AG04449 (cell line): ENCODE results near the gene TRDN.

ENCODE experiments used
- CTCF ChIA-PET: fragments of 350-600 bp; formaldehyde crosslinking; extraction: SDS; loops from one replicate; lab custom pipeline; 2021; ENCODE audit warnings: antibody characterized with exemption; lab: Yijun Ruan, JAX
- POLR2A ChIA-PET: fragments of 400-600, 350-600 bp; formaldehyde crosslinking; extraction: SDS; loops from one replicate; lab custom pipeline; 2020; ENCODE audit warnings: antibody characterized with exemption, inconsistent platforms; lab: Yijun Ruan, JAX
- DNase-seq: peaks from one replicate; pipeline ENCODE4 v3.0.0-alpha.2; 2010; ENCODE audit warnings: low read depth, low spot score
- H3K4me3 ChIP-seq: 2 replicates; pipeline ENCODE4 v1.5.1; 2011; ENCODE audit warnings: low read depth, mild to moderate bottlenecking, control low read depth, low read length
- TF ChIP-seq, protein P1 (sequence below): IDR thresholded peaks from one replicate; pipeline ENCODE4 v1.5.1; 2011; ENCODE audit warnings: mild to moderate bottlenecking, moderate library complexity, low read length, control low read depth, inconsistent platforms; ENCODE audit not compliant: insufficient read depth; ENCODE audit errors: missing control alignments

TRDN gene

GRCh38 chr6:123636282-123636681 is 468 bp downstream of the TRDN start:
- TF ChIP-seq, protein P1, sequence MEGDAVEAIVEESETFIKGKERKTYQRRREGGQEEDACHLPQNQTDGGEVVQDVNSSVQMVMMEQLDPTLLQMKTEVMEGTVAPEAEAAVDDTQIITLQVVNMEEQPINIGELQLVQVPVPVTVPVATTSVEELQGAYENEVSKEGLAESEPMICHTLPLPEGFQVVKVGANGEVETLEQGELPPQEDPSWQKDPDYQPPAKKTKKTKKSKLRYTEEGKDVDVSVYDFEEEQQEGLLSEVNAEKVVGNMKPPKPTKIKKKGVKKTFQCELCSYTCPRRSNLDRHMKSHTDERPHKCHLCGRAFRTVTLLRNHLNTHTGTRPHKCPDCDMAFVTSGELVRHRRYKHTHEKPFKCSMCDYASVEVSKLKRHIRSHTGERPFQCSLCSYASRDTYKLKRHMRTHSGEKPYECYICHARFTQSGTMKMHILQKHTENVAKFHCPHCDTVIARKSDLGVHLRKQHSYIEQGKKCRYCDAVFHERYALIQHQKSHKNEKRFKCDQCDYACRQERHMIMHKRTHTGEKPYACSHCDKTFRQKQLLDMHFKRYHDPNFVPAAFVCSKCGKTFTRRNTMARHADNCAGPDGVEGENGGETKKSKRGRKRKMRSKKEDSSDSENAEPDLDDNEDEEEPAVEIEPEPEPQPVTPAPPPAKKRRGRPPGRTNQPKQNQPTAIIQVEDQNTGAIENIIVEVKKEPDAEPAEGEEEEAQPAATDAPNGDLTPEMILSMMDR = no peak
- ChIA-PET CTCF (no interaction called here), POLR2A (no interaction called here)

GRCh38 chr6:123635567-123635966 is 1.2 kb downstream of the TRDN start:
- ChIA-PET POLR2A (no interaction called here), CTCF (no interaction called here)
- TF ChIP-seq, protein P1 = no peak
- no peak for DNase-seq
- no peak overlapping the region for H3K4me3 ChIP-seq

More at GRCh38 chr6:123636282-123636681, 468 bp downstream of the TRDN start:
- H3K4me3 ChIP-seq = no peak overlapping the region
- no peak for DNase-seq

DNA sequence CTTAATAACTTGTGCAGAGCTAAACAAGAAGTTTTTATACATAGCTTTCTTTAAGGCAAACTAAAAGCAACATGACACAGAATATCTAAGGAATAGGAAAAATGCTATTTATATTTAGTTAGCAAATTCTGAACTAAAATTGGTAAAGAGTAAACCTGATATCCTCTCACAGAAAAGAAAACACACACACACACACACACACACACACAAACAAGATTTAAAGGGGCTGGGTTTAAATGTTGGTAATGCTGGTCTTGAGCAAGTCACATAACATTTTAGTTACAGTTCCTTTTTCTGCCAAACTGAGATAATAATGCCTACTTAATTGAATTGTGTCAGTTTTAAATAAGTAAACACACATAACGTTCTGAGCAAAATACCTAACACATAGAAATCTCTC is 1.6 kb downstream of the TRDN start:
- TF ChIP-seq, protein P1 = no peak
- CTCF ChIA-PET = no interaction called here
- POLR2A ChIA-PET = no interaction called here
- H3K4me3 ChIP-seq = no peak overlapping the region
- DNase-seq = no peak

- no peak for DNase-seq
- ChIA-PET POLR2A (no interaction called here), CTCF (no interaction called here)
- no peak overlapping the region for H3K4me3 ChIP-seq
- TF ChIP-seq, protein P1 = no peak
Measured at GRCh38 chr6:123632641-123633040, 4.1 kb downstream of the TRDN start.

DNA sequence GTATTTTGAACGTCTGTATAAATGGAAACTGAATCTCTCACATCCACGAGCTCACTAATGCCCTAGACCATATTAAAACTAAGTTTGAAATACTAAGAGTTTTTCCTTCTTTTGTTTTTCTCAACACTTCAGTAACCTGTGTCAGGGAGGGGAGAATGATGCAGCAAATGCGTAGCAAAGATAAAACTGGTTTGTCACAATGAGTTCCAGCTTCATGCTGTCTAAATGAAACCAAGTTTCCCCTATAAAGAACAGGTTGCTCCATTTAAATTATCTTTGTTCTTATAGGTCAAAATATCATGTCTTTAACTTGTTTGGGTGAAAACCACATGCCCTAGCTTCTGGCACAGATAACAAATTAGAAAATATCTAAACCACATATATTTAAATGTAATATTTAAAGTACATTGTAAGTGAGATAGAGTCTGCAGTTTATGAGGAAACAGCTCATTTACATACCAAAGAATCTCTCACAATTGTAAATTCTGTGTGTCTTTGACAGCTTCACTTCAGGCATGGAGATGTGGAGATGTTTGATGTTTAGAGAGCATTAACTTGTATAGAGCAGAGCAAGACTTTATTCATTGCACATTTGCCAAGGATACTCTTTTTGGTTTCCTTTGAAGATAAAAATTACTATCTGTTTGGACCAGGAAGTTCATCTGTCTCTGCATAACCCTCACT is 7.3 kb downstream of the TRDN start:
- no peak for DNase-seq
- POLR2A ChIA-PET = no interaction called here
- TF ChIP-seq, protein P1 = no peak
- CTCF ChIA-PET = no interaction called here
- no peak overlapping the region for H3K4me3 ChIP-seq

DNA sequence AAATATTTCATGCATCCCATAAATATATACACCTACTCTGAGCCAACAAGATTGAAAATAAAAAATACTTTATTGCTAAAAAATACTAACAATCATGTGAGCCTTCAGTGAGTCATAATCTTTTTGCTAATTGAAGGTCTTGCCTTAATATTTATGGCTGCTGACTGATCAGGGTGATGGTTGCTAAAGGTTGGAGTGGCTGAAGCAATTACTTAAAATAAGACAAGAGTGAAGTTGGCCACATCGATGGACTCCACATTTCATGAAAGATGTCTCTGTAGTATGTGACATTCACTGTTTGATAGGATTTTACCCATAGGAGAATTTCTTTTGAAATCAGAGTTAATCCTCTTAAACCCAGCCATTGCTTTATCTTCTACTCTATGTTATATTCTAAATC is 11.1 kb downstream of the TRDN start:
- DNase-seq = no peak
- ChIA-PET CTCF (no interaction called here), POLR2A (no interaction called here)
- H3K4me3 ChIP-seq = no peak overlapping the region
- TF ChIP-seq, protein P1 = no peak
